Fibroblast of skin of left biceps (primary cell): ENCODE data around the gene ARHGEF10L.

Source experiments
- DNase-seq, 2 experiments: peaks; one replicate each; pipeline ENCODE4 v3.0.0-alpha.2; 2013; ENCODE audit warnings: low read depth in 2 of 2

ARHGEF10L gene

DNA sequence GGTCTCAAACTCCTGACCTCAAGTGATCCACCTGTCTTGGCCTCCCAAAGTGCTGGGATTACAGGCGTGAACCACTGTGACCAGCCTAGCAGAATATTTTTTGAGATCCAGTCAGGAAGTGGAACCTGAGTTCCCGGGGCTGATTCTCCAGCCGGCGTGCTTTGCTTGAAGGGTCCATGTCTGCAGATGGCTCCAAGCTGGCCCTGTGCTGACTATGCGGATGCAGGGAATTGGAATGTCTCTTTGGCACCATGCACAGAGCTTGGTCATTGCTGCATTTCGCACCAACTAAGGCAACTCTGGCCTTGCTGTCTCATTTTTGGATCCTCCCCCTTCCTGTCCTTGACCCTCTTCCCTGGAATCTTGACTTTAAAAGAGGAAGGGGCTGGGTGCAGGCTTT, 28.1 kb downstream of the ARHGEF10L start:
- no peak for DNase-seq

DNA sequence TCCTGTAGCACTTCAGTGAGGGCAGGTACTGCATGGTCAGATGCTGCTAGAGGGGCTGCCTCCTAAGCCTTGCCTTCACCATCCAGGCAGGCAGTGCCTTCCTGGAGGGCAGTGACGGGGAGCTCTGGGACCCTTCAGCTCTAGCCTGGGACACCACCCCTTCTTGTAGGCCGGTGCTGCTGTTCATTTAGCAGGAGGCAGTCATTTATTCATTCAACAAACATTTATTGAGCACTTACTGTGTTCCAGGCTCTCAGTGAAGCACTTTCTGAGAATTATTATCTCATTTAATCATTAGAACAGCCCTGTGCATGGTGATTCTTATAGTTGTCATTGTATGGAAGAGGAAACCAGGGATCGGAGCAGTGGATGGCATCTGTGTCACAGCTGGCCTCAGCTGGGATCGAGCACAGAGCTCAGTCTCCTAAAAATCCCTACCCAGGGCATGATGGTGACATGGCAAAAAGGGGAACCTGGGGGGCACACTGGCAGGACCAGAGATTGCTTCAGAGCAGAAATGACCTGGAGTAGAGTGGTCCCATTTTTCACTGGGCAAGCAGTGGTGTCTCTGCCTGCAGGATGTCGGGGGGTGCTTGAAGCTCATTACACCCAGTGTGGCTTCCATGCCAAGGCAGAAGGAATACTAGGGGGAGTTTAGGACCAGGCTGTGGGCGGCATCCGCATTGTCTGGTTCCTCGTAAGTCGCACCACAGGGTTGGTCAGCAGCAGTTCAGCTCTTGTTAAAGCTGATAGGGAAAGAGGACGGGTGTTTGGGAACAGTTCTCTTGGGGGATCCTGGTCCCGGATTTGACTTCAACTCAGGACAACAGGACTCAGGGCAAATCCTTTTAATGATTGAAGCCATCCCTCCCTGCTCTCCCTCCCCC, 28.8 kb downstream of the ARHGEF10L start:
- DNase-seq, result no peak

DNA sequence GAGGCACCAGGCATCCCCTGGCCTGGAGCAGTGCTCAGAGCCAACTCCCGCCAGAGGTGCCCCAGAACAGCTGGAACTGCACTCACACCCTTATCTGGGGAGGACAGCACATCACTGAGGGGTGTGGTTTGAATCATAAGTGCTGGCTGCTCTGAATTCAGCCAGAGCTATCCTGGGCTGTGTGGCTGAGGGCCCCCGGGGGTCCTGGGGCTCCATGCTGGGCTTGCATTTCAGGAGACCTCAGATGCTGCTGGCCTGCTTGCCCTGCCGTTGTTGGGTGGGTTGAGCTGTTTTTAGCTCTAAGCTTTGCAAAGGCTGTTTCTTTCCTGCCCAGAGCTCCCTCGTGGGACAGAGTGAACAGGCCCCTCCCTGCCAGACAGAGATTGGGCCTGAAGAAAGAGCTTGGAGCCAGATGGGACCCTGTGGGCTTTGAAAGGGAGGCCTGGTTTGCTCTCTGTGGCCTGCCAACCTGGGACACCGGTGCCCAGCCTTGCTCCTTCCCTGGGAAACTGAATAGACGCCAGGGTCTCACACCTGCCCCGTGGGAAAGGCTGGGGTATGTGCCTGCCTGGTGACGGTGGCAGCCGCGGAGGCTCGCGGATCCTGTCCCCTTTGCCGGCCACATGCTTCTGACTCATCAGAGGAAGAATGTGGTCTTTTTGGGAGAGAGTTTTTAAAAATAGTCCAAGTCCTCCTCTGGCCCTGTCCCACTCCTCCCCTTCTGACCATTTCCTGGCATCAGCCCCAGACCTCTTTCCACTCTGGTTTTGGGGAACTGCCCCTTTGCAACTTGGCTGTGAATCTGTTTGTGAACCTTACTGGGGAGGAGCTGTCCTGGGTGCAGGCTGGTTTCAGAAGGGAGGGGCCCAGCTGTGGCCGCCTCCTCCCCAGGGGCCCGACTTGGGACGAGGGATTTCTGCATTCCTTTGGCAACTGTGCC, 30.0 kb downstream of the ARHGEF10L start:
- peak; percentile 42 to 52 for DNase-seq

DNA sequence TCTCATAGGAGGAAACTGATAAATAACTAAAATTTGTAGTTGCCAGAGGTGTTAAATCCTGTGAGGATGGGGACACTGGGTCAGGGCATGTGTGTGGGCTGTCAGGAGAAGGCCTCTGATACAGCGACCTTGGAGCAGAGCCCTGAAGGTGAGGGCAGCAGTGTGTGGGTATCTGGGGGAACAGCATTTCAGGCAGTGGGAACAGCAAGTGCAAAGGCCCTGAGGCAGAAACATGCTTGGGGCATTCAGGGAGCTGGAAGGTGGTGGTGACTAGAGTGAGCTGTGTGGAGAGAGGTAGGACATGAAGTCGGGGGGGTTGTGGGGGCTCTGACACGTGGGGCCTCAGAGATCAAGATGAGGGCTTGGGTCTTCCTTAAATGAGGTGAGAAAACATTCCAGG, 30.7 kb downstream of the ARHGEF10L start:
- DNase-seq, result no peak

DNA sequence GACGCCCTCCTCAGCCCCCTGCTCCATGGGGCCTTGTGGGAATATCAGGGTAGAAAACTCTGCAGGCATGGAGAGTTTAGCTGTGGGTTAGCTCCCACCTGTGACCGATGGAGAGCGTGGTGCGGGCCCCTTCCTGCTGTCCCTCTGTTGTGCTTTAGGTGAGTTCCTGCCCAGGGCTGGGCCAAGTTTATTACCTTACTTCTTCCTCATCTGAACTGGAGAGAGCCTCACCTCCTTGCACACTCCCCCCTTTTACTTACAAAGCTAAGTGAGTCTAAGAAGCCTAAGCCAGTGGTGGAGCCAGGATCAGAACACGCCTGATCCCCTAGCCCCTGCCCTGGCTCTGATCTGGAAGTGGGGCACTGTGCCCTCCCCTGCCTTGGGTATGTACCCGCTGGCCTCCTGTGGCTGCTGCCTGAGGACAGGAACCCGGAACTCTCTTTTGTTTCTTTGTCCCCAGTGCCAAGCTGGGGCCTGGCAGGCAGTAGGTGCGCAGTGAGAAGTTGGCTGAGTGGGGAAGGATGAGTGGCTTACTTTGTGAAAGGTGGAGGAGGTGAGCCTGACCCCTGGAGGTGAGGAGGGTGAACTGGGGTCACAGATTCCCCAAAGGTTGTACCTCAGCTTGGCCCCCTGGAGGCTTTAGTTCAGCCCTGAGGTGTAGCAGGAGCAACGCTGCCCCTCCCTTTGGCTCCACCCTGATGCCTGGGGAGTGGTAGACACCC, 32.9 kb downstream of the ARHGEF10L start:
- DNase-seq, result no peak

DNA sequence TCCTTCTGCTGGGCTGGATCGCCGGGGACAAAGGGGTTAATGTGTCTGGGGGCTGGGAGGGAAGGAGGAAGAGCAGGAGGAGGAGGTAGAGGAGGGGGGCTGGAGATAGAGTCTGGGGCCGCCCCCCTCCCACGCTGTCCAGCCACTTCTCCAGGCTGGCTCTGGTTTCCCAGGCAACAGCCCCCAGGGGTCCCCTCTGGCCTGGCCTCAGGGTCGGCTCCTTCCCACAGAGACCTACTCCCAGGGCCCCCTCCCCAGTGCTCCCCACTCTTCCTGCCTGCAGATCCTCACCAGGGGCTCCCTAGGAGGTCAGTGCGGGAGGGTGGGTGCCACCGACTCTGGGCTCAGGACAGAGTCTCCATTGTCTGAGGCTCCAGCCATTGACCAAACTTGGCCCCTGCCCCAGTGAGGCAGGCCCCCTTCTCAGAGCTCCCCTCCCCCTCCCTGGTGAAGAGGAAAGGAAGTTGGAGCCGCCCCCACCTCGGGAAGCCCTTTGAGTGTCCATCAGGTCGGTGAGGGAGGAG, 34.1 kb downstream of the ARHGEF10L start:
- no peak for DNase-seq

DNA sequence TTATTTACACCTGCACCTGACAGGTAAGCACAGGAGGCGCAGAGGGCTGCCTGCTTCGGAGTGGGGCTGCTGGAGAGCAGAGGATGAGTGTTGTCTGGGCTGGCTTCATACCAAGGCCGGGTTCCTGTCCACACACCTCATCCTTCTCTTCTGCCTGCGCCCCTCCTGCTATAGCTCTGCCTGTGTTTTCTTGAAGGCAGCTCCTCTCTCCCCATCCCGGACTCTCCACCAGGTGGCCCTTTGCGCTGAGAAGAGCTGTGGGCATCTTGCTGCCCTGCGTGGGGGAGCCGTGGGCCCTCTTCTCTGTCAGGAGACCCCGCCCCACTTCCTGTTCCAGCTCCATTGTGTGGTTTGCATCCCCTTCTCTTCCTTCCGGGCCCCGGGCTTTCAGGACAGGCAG, 35.0 kb downstream of the ARHGEF10L start:
- no peak for DNase-seq

DNA sequence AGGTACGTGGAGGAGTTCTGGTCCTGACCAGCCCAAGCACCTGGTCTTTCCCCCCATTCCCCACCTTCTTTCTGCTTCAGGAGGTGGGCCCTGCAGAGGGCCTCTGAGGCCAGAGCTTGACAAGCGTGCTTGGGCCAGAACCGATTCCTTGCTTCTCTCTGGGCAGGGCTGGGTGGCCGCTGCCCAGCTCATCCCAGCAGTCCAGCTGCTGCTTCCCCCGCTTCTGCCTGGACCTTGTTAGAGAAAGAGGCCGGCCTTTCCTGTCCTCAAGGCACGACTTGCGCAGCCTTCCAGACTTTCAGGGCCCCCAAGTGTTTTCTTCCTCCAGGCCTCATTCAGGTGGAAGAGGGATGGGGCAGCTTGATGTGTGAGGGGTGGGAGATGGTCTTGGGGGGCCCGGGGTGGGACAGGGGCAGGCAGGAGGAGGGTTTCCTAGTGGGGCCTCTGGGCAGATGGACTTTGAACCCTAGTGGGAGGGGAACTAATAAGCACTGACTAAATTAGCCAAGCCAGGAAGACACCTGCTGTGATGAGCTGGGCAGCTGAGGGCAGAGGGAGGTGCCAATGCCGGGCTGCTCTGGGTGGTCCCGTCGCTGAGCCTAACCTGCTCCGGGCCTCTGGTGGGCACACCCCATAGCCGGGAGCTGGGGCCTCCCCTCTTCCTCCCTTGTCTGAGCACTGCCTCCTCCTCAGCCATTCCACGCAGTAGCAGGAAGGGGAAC, 36.5 kb downstream of the ARHGEF10L start:
- DNase-seq, result no peak

DNA sequence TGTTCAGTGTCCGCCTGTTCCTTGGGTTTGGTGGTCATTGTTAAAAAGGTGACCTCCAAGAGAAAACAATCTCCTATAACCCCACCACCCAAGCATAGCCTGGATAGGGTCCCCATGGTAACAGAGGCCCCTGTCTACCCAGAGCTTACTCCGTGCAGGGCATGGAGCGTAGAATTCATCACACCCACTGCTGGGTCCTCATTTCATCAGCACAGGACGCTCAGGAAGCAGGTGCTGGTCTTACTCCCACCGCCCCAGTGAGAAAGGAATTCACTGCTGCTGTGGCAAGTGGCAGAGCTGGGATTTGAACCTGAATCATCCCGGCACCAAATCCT, 37.0 kb downstream of the ARHGEF10L start:
- no peak for DNase-seq

DNA sequence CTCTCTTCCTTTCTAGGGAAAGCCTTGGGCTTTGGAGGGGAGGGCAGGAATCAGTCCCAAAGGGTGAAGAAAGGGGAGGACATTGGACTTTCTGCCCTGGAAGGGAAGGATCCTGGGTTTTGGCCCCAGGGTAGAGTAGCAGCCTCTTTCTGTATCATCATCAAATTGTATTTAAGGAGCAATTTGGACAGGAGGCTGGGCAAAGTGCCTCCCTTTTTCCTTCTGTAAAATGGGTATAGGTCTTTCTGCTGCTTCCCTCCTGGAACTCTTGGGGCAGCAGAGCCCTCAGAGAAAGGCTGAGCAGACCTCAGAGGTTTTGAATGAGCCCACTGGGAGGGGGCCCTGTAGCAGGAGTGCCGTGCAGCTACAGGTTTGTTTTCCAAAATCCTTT, 38.4 kb downstream of the ARHGEF10L start:
- no peak for DNase-seq

DNA sequence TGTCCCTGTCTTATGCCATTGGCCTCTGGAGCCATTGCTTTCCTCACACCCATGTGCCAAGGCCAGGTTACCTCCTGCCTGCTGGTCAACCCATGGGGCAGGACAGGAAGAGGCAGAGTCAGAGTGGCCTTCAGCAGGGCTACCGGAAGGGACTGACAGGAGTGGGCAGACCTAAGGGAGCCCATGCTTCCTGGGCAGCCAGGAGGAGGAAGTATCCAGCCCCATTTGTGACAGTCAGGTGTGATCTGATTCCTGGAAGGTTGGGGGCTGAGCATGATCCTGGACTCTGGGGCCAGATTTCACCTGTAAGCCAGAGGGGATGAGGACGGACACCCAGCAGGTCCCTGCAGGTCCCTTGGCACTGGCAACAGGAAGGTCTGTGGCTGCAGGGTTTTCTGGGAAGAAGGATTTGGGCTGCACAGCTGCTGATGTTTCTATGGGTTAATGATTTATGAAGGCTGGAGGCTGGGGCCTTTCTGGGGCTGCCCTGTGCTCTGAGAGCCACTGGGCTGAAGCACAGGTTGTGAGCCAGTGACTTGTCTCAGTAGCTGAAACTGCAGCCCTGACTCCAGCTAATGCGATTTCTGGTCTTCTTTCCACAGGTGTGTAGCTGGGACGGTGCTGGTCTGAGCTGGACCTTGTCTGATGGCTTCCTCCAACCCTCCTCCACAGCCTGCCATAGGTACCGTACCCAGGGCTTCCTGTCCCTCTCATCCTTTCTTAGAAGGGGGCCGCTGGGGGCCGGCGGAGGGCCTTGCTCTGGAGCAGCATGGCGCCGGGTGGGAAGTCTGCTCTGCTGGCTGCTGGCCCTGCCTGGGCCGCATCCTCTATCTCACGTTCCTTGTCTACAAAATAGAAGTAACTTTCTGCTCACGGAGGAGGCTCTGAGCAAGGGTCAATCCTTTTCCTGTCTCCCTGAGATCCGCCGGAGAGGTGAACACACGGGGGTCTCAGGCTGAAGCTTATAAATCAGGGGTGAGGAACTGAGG, 40.7 kb downstream of the ARHGEF10L start:
- DNase-seq, result no peak

DNA sequence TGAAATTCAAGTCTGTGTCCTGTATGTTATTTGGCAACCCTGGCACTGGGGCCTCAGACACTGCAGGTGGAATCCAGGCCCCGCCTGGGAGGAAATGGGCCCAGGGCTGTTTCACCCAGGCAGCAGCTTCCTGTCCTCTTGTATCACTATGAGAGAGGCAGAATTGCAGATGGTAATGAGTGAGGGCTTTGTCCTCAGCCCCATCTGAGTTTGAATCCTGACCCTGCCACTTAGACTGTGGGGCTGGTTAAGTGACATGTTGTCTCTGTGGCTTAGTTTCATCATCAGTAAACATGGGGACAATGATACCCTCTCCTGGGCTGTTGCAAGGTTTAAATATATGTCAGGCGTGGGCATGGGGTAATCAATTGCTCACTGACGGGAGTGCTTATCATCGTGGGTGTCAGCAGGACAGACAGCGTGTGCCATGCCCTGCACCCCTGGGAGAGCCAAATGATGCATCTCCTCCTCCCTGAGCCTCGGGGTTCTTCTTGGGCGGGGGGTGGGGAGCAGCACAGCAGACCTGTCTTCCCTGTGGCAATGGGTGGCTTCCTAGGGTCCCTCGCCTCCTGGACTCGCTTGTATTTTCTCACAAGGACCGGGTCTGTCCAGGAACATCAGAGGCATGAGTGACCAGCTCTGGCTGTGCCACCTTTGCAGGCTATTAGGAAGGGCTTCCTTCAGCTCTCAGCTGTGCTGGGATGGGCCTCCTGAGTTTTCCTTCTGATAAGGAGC, 42.1 kb downstream of the ARHGEF10L start:
- no peak for DNase-seq

DNA sequence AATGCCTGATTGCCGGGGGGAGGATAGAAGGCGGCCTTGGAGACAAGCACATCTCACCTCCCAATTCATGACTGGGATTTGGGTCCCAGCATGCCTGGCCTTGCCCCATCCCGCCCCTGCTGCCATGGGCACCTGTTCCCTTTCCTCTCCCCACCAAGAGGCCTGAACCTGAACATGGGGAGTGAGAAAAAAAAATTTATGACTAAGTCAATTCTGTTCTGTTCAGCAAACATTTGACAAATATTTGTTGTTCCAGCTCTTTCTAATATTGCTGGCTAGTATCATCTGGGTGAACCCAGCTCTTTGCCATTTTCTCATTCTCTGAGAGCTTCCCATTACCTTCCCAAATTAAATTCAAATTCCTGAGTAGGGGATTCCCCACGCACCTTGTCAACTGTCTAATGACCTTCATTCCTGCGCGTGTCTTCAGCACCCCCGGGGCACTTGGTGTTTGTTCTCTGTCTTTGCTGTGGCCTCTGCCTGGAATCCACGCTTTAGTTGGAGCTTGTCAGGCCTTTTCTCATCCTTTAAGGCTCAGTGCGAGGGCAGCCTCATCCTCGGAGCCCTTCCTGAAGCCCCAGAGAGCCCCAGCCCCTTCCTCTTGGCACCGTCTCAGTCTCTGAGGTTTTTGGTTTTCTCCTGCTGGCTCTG, 42.8 kb downstream of the ARHGEF10L start:
- no peak for DNase-seq

DNA sequence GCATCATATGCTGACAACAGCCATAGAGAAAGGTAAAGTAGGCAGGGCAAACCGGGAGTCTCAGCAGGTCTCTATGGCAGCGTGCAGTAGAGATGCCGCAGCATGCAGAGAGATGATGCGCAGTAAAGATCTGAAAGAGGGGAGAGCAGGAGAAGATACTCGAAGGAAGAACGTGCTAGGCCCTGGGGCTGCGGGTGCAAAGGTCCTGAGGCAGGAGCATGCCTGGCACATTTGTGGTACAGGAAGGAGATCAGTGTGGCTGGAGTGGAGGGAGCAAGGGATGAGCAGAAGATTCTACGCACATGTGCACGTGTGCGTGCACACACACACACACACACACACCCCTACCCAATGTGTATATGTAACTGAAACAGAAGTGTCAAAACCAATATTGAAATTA, 45.0 kb downstream of the ARHGEF10L start:
- no peak for DNase-seq

DNA sequence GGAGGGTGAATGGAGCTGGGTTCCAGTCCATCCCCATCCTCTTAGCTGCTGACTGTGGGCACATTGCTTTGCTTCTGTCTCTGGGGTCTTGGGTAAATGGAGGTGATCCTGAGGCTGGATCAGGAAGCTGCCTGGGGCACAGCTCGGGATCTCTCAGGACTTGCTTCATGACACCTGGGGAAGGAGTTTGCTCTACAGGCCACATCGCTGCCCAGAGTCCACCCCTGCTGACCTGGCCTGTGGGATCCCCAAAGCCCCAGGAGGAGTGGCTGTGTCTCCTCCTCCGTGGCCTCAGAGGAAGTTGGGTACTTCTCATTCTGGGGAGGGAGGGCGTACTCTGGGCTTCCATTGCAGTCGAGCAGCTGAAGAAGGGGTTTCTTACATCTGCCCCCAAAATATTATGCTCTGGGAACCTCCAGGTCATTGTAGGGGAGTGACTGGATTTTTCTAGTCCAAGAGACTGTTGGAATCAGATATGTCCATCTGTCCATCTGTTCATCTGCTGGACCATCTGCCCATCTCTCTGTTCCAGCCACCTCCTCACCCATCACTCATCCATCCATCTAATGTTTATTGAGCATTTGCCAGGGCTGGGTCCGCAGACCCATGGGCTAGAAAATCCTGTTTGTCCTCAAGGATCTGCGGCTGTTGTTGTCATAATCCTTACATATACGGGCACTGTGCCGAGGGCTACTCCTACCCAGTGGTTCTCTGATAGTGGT, 45.9 kb downstream of the ARHGEF10L start:
- no peak for DNase-seq

DNA sequence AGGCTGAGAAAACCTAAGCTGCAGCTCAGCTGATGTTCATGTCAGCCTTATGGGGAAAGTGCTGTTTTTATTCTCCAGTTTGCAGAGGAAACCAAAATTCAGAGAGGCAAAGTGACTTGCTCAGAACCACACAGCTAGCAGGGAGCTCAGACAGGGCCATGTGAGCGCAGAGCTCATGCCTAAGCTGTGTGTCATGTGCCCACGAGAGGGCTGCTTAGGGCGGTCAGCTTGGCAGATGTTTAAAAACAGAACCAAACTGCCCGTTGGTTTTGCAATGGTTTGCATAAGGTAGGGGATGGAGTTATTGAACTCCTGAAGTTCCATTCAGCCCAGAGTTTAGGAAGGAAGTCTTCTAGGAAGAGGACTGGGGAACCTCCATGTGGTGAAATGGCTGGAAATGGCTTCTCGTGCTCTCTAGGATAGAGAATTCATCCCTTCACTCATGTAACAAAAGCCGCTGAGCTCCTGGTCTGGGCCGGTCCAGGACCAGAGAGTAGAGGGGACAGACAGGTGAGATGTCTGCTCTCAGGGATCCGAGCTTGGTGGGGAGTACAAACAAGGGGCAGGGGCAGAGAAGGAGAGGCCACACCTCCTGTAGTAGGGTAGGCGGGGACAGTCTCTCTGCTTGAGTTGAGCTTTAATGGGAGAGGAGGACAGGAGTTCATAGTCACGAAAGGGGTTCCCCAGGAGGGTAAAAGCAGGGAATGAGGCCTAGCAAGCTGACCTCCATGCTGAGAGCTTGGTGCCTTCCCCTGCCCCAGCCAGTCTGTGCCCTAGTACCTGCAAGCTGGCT, 46.9 kb downstream of the ARHGEF10L start:
- DNase-seq, result no peak

DNA sequence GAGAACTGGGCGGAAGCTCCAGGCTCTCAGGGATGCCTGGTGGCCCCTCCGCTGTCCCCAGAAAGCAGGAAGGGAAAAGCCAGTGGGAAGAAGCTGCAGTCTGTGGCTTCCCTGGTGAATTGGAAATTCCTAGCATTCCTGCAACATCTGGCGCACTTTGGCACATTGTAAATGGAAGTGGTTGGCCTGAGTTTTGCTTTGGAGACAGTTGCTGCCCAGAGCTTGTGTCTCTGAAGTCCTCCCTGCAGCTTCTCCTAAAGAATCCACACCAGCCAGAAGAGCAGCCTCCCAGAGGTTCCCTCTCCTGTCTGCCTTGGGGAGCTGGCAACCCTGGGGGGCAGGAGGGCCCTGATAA, 48.2 kb downstream of the ARHGEF10L start:
- peak; percentile 62 to 70 for DNase-seq
